A549 (cell line): ENCODE measurements around the gene RAPGEFL1. TPM values are rescaled to one million over a fixed set of nuclear protein-coding genes. Genes with fewer than 3 reads are reported as not detected.
"Not testable (repeated sequence)": the region's sequence is repeated elsewhere in the genome, so short reads cannot be mapped to it uniquely, and the experiment has no call there.

Source experiments
- ATAC-seq, 2 experiments: fragments of 200-7000 bp in 1 of 2; fragments of >200 bp in 1 of 2; cut with Nextera tagmentation in 1 of 2; cut with Tn5 transposase in 1 of 2; 3 replicates each; pipeline versions ENCODE4 v1.8.0 to v1.9.1; 2018 to 2020; ENCODE audit warnings: mild to moderate bottlenecking in 1 of 2, moderate library complexity in 1 of 2
- CTCF ChIA-PET: fragments of 300-600 bp; sonication (Branson Sonifier 250); formaldehyde crosslinking; extraction: SDS; loops from one replicate; lab custom pipeline; 2021; ENCODE audit warnings: antibody characterized with exemption, inconsistent platforms; lab: Yijun Ruan, JAX
- POLR2A ChIA-PET: fragments of 350-600 bp; formaldehyde crosslinking; extraction: SDS; loops from one replicate; lab custom pipeline; 2021; ENCODE audit warnings: antibody characterized with exemption, inconsistent platforms; lab: Yijun Ruan, JAX
- DNase-seq, 2 experiments: peaks; one replicate each; pipeline versions ENCODE4 v3.0.0 to v3.0.0-alpha.2; 2011 to 2016; ENCODE audit warnings: low read depth in 1 of 2, low spot score in 1 of 2
- FAIRE-seq: peaks from 2 replicates; lab custom pipeline; 2011; peaks lifted over from hg19 to GRCh38; lab: Jason Lieb, UNC
- H3K27ac ChIP-seq, 2 experiments: fragments of >200 bp; sonication (Bioruptor Twin); formaldehyde crosslinking; 3 replicates each; pipeline ENCODE4 v1.5.1; 2016 to 2017
- H3K4me1 ChIP-seq: fragments of >200 bp; sonication (Bioruptor Twin); formaldehyde crosslinking; 3 replicates; pipeline ENCODE4 v1.6.1; 2016
- H3K4me2 ChIP-seq: fragments of >200 bp; sonication (Bioruptor Twin); formaldehyde crosslinking; 3 replicates; pipeline ENCODE4 v1.6.1; 2016
- H3K4me3 ChIP-seq: fragments of >200 bp; sonication (Bioruptor Twin); formaldehyde crosslinking; 3 replicates; pipeline ENCODE4 v1.5.1; 2016
- H3K9me3 ChIP-seq: fragments of >200 bp; sonication (Bioruptor Twin); formaldehyde crosslinking; 3 replicates; pipeline ENCODE4 v1.6.1; 2016
- CHD4 ChIP-seq: fragments of 200-600 bp; sonication (generic); IDR thresholded peaks from 2 replicates; pipeline ENCODE4 v1.6.1; 2016; ENCODE audit warnings: antibody characterized with exemption, mild to moderate bottlenecking, borderline replicate concordance
- FOSB ChIP-seq: fragments of 250-450 bp; sonication (Bioruptor Pico); IDR thresholded peaks from 2 replicates; pipeline ENCODE4 v1.5.0; 2020; ENCODE audit warnings: mild to moderate bottlenecking, moderate library complexity
- FOXS1 ChIP-seq: fragments of 250-450 bp; sonication (Bioruptor Pico); IDR thresholded peaks from 2 replicates; pipeline ENCODE4 v1.5.0; 2020; ENCODE audit warnings: mild to moderate bottlenecking, moderate library complexity
- HOXA7 ChIP-seq: fragments of 250-450 bp; sonication (Bioruptor Pico); IDR thresholded peaks from 2 replicates; pipeline ENCODE4 v1.5.0; 2020; ENCODE audit warnings: mild to moderate bottlenecking, moderate library complexity
- HOXB13 ChIP-seq: fragments of 250-450 bp; sonication (Bioruptor Pico); IDR thresholded peaks from 2 replicates; pipeline ENCODE4 v1.5.0; 2020; ENCODE audit warnings: low read depth, mild to moderate bottlenecking, moderate library complexity
- KDM1A ChIP-seq: fragments of 200-600 bp; sonication (generic); IDR thresholded peaks from 2 replicates; pipeline ENCODE4 v1.6.1; 2016; ENCODE audit warnings: low read depth, mild to moderate bottlenecking
- RAD21 ChIP-seq, 2 experiments: fragments of >200 bp in 1 of 2; sonication (Bioruptor Twin) in 1 of 2; formaldehyde crosslinking in 1 of 2; IDR thresholded peaks in 1 of 2; conservative IDR thresholded peaks in 1 of 2; 2 replicates in 1 of 2; 3 replicates in 1 of 2; pipeline ENCODE4 v1.6.1; 2012 to 2018; ENCODE audit warnings: inconsistent platforms in 1 of 2
- SMC3 ChIP-seq: fragments of >200 bp; sonication (Bioruptor Twin); formaldehyde crosslinking; IDR thresholded peaks from 3 replicates; pipeline ENCODE4 v1.6.1; 2018; ENCODE audit warnings: inconsistent platforms
- TFCP2L1 ChIP-seq: fragments of 250-450 bp; sonication (Bioruptor Pico); IDR thresholded peaks from 2 replicates; pipeline ENCODE4 v1.5.0; 2021; ENCODE audit warnings: mild to moderate bottlenecking
- ZFP36 ChIP-seq: fragments of 450-650 bp; IDR thresholded peaks from 2 replicates; pipeline ENCODE4 v1.6.1; 2014; ENCODE audit warnings: borderline replicate concordance; ENCODE audit not compliant: partially characterized antibody
- WGBS: methylation state at CpG from one replicate; pipeline ENCODE4 v1.1.6; 2017; ENCODE audit errors: missing lambda C conversion rate; 5-methylcytosine and 5-hydroxymethylcytosine counted together
- polyA plus RNA-seq, 4 experiments: library from polyadenylated mRNA; depleted of rRNA in 3 of 4; stranded (reverse); fragments of >200 nt; fragmentation: RNase III in 1 of 4; extraction: RNeasy Plus Mini Kit Qiagen cat#74134 plus additional on column Dnase treatment in 1 of 4; gene quantifications; 2 replicates in 3 of 4; 3 replicates in 1 of 4; pipeline ENCODE4 v1.2.3, GENCODE V29; 2011 to 2017
- TF ChIP-seq, protein P1 (sequence below): fragments of 200-600 bp; sonication (generic); IDR thresholded peaks from 2 replicates; pipeline ENCODE4 v1.6.1; 2016; ENCODE audit warnings: antibody characterized with exemption, mild to moderate bottlenecking, moderate library complexity
- TF ChIP-seq, protein P2 (sequence below): fragments of >200 bp; sonication (Bioruptor Twin); formaldehyde crosslinking; IDR thresholded peaks from 3 replicates; pipeline ENCODE4 v1.5.1; 2016
- TF ChIP-seq, protein P3 (sequence below): fragments of >200 bp; sonication (Bioruptor Twin); formaldehyde crosslinking; IDR thresholded peaks from 3 replicates; pipeline ENCODE4 v1.6.1; 2016
- TF ChIP-seq, protein P4 (sequence below): fragments of 450-650 bp; IDR thresholded peaks from 2 replicates; pipeline ENCODE4 v1.6.1; 2014; ENCODE audit warnings: antibody characterized with exemption

The RAPGEFL1 gene
- polyA plus RNA-seq, 2 of the 4 experiments (the other 2 are of a cell fraction): 4.1 to 4.8 TPM

DNA sequence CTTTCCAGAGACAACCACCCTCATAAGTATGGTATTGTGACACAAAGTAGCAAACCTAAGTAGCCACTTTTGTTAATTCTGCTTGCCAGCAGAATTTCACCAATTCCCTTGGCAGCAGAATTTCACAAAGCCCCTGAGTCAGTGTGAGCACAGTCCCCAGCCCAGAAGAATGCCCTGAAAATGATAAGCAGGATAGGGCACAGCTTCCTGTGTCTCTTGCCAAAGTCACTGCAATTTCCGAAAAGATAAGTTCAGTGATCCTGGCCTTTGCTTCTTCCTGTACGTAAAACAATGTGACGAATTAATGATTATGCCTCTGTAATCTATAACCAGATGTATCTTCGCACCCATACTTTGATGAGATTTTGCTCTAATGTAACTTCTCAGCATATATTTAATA is 25.9 kb downstream of the RAPGEFL1 start (continued):
- TF ChIP-seq, protein P1, sequence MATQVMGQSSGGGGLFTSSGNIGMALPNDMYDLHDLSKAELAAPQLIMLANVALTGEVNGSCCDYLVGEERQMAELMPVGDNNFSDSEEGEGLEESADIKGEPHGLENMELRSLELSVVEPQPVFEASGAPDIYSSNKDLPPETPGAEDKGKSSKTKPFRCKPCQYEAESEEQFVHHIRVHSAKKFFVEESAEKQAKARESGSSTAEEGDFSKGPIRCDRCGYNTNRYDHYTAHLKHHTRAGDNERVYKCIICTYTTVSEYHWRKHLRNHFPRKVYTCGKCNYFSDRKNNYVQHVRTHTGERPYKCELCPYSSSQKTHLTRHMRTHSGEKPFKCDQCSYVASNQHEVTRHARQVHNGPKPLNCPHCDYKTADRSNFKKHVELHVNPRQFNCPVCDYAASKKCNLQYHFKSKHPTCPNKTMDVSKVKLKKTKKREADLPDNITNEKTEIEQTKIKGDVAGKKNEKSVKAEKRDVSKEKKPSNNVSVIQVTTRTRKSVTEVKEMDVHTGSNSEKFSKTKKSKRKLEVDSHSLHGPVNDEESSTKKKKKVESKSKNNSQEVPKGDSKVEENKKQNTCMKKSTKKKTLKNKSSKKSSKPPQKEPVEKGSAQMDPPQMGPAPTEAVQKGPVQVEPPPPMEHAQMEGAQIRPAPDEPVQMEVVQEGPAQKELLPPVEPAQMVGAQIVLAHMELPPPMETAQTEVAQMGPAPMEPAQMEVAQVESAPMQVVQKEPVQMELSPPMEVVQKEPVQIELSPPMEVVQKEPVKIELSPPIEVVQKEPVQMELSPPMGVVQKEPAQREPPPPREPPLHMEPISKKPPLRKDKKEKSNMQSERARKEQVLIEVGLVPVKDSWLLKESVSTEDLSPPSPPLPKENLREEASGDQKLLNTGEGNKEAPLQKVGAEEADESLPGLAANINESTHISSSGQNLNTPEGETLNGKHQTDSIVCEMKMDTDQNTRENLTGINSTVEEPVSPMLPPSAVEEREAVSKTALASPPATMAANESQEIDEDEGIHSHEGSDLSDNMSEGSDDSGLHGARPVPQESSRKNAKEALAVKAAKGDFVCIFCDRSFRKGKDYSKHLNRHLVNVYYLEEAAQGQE: no peak
- TF ChIP-seq, protein P2, sequence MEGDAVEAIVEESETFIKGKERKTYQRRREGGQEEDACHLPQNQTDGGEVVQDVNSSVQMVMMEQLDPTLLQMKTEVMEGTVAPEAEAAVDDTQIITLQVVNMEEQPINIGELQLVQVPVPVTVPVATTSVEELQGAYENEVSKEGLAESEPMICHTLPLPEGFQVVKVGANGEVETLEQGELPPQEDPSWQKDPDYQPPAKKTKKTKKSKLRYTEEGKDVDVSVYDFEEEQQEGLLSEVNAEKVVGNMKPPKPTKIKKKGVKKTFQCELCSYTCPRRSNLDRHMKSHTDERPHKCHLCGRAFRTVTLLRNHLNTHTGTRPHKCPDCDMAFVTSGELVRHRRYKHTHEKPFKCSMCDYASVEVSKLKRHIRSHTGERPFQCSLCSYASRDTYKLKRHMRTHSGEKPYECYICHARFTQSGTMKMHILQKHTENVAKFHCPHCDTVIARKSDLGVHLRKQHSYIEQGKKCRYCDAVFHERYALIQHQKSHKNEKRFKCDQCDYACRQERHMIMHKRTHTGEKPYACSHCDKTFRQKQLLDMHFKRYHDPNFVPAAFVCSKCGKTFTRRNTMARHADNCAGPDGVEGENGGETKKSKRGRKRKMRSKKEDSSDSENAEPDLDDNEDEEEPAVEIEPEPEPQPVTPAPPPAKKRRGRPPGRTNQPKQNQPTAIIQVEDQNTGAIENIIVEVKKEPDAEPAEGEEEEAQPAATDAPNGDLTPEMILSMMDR: no peak
- TF ChIP-seq, protein P3, sequence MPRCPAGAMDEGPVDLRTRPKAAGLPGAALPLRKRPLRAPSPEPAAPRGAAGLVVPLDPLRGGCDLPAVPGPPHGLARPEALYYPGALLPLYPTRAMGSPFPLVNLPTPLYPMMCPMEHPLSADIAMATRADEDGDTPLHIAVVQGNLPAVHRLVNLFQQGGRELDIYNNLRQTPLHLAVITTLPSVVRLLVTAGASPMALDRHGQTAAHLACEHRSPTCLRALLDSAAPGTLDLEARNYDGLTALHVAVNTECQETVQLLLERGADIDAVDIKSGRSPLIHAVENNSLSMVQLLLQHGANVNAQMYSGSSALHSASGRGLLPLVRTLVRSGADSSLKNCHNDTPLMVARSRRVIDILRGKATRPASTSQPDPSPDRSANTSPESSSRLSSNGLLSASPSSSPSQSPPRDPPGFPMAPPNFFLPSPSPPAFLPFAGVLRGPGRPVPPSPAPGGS: no peak
- TF ChIP-seq KDM1A: no peak
- TF ChIP-seq CHD4: no peak
- no peak for TF ChIP-seq TFCP2L1
- TF ChIP-seq, protein P4, sequence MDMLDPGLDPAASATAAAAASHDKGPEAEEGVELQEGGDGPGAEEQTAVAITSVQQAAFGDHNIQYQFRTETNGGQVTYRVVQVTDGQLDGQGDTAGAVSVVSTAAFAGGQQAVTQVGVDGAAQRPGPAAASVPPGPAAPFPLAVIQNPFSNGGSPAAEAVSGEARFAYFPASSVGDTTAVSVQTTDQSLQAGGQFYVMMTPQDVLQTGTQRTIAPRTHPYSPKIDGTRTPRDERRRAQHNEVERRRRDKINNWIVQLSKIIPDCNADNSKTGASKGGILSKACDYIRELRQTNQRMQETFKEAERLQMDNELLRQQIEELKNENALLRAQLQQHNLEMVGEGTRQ: no peak
- TF ChIP-seq HOXB13 (CRISPR knock-in tag): no peak

DNA sequence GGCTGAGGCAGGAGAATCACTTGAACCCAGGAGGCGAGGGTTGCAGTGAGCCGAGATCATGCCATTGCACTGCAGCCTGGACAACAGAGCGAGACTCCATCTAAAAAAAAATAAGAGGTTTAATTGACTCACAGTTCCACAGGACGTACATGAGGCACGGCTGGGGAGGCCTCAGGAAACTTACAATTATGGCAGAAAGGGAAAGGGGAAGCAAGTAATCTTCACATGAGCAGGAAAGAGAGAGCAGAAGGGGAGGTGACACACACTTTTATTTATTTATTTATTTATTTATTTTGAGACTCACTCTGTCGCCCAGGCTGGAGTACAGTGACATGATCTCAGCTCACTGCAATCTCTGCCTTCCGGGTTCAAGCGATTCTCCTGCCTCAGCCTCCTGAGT is 28.9 kb downstream of the RAPGEFL1 start:
- H3K9me3 ChIP-seq, POLR2A ChIA-PET, ATAC-seq, H3K4me2 ChIP-seq, H3K4me1 ChIP-seq, H3K4me3 ChIP-seq, H3K27ac ChIP-seq, DNase-seq, FAIRE-seq: not testable (repeated sequence)
- CTCF ChIA-PET: interaction anchor here (5.6 to 14.1 kb wide), 3 partner anchors 14 to 88 kb away, joined by 35 to 232 read pairs (median 157); partner anchors contain the start of gene CDC6
- WGBS: 93% methylated on average over 8 of the region's 8 CpGs

DNA sequence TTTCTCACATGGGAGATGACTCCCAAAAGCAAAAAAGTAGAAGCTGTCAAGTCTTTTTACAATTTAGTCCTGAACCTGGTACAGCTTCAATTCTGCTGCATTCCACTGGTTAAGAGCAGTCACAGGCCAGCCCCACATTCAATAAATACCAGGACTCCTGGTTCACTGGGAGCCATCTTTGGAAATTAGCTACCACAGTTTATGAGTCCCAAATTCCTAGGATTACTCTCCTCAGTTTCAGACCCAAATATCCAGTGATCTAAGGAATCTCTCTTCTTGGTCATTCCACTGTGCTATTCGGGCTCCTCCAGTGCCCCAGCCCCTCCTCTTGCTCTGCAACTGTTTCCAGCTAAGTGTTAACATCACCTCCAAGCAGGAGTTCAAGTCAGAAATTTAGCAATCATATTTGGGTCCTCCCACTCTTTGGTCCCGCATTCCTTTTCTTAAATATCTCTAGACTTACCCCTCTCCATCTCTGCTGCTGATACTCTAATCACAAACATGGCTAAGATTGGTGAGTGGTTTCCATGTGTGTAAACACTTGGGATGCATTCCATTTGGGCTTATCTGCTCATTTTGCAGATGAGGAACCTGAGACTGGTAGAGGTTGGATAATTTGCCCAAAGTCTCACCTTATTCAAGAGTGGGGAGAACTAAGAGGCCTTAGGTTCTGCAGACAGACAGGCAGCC is 32.3 kb downstream of the RAPGEFL1 start:
- Histone ChIP-seq H3K4me2 (no peak overlapping the region), H3K4me1 (no peaks in the 10 kb centered on the region), H3K4me3 (no peak overlapping the region), H3K27ac (no peak overlapping the region), H3K9me3 (no peaks in the 10 kb centered on the region)
- no peak for DNase-seq
- 64% methylated on average over 2 of the region's 2 CpGs for WGBS
- peak; percentile 36 to 54; a peak in 5 of 6 replicates for ATAC-seq
- ChIA-PET POLR2A (interaction anchor here (1.1 kb wide), 1 partner anchor 70 kb away, joined by 4 read pairs; no protein-coding TSS in a partner anchor), CTCF (interaction anchor here (0.6 to 14.1 kb wide), 9 partner anchors 8 to 145 kb away, joined by 3 to 157 read pairs (median 8); partner anchors contain the start of gene WIPF2)
- FAIRE-seq: no peak
- TF ChIP-seq FOXS1 (no peak), ZFP36 (no peak), SMC3 (no peak), RAD21 (conservative IDR thresholded peaks at IDR 0.05 in 1 of 2, IDR thresholded peaks at IDR 0.05 in 1 of 2) (no peak), HOXA7 (CRISPR knock-in tag) (no peak), FOSB (CRISPR knock-in tag) (no peak), HOXB13 (CRISPR knock-in tag) (no peak)

DNA sequence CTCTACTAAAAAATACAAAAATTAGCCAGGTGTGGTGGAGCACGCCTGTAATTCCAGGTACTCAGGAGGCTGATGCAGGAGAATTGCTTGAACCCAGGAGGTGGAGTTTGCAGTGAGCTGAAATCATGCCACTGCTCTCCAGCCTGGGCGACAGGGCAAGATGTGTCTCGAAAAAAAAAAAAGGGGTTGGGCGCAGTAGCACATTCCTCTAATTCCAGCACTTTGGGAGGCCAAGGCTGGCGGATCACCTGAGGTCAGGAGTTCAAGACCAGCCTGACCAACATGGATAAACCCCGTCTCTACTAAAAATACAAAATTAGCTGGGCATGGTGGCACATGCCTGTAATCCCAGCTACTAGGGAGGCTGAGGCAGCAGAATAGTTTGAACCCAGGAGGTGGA is 36.6 kb downstream of the RAPGEFL1 start:
- ChIA-PET CTCF (interaction anchor here (0.6 to 5.9 kb wide), 4 partner anchors 10 to 90 kb away, joined by 3 to 39 read pairs (median 4); no protein-coding TSS in a partner anchor), POLR2A (interaction anchor here (0.7 kb wide), 1 partner anchor 1816 kb away, joined by 3 read pairs; no protein-coding TSS in a partner anchor)
- not testable (repeated sequence) for ATAC-seq, FAIRE-seq, H3K4me1 ChIP-seq, DNase-seq, H3K4me2 ChIP-seq, H3K9me3 ChIP-seq, H3K27ac ChIP-seq, H3K4me3 ChIP-seq
- WGBS: 75% methylated on average over 6 of the region's 6 CpGs
